ENCODE data around the gene SACM1L. TPM values are rescaled to one million over a fixed set of nuclear protein-coding genes. Genes with fewer than 3 reads are reported as not detected.

SACM1L gene
- total and polyA plus RNA-seq, 4 experiments from 2014 or later, result 27.6 to 104 (median 67.4) TPM

- no peaks in the 10 kb centered on the region for H3K27me3 ChIP-seq (ENCODE audit: insufficient read depth, low read length)
- no peaks in the 10 kb centered on the region for H3K36me3 Mint-ChIP-seq
- peak in 4 of 5 donors; percentile 30 to 43 (median 34) for DNase-seq
- no peaks in the 10 kb centered on the region for H3K9me3 ChIP-seq (ENCODE audit: control insufficient read depth in 1 of 2, low read length in 2 of 2)
- peak overlapping the region in 1 of 7 donors; percentile 8 for H3K27ac Mint-ChIP-seq
- no peak overlapping the region for H3K4me3 Mint-ChIP-seq
- peaks cover 0 to 4% of the 10 kb centered on the region in 2 donors for H3K27me3 Mint-ChIP-seq
- no peaks in the 10 kb centered on the region for H3K36me3 ChIP-seq (ENCODE audit: insufficient read depth, low read length)
- POLR2A ChIA-PET (ENCODE audit: partially characterized antibody), result no interaction called here
- peaks cover 0 to 4% (median 3%) of the 10 kb centered on the region in 4 donors for H3K4me1 Mint-ChIP-seq
- no peak overlapping the region for H3K4me3 ChIP-seq (ENCODE audit: low read length in 2 of 2)
- no peak overlapping the region for H3K27ac ChIP-seq (ENCODE audit: low read depth, low read length)
- H3K4me1 ChIP-seq (ENCODE audit: insufficient read depth, low read length), result no peaks in the 10 kb centered on the region
- CTCF ChIA-PET (ENCODE audit: partially characterized antibody), result interaction anchor here (0.8 to 6.4 kb wide), 12 partner anchors 10 to 318 kb away, joined by 3 to 65 read pairs (median 4); partner anchors contain the start of gene CXCR6
- intact Hi-C loops (cut with micrococcal nuclease), result loop anchor here (1.0 to 10.0 kb wide), 2 partner anchors 318 to 614 kb away; partner anchors contain the start of gene CCR5
- no peaks in the 10 kb centered on the region for H3K9me3 Mint-ChIP-seq
These were observed 71.9 kb downstream of the SACM1L start for GRCh38 chr3:45760878-45761711.

- no peak overlapping the region for H3K4me3 Mint-ChIP-seq
- ChIA-PET POLR2A (ENCODE audit: partially characterized antibody) (no interaction called here), CTCF (ENCODE audit: partially characterized antibody) (interaction anchor here (0.8 to 6.4 kb wide), 8 partner anchors 16 to 317 kb away, joined by 3 to 65 read pairs (median 4); partner anchors contain the start of gene CXCR6)
- no peaks in the 10 kb centered on the region for H3K4me1 ChIP-seq (ENCODE audit: insufficient read depth, low read length)
- H3K27ac Mint-ChIP-seq, result no peak overlapping the region
- H3K9me3 Mint-ChIP-seq, result no peaks in the 10 kb centered on the region
- H3K36me3 ChIP-seq (ENCODE audit: insufficient read depth, low read length), result no peaks in the 10 kb centered on the region
- H3K27me3 Mint-ChIP-seq, result peaks cover 0 to 4% of the 10 kb centered on the region in 2 donors
- no peak overlapping the region for H3K27ac ChIP-seq (ENCODE audit: low read depth, low read length)
- no peaks in the 10 kb centered on the region for H3K36me3 Mint-ChIP-seq
- H3K9me3 ChIP-seq (ENCODE audit: control insufficient read depth in 1 of 2, low read length in 2 of 2), result no peaks in the 10 kb centered on the region
- H3K27me3 ChIP-seq (ENCODE audit: insufficient read depth, low read length), result no peaks in the 10 kb centered on the region
- H3K4me1 Mint-ChIP-seq, result peaks cover 0 to 4% (median 3%) of the 10 kb centered on the region in 4 donors
- no peak overlapping the region for H3K4me3 ChIP-seq (ENCODE audit: low read length in 2 of 2)
- DNase-seq, result no peak
- intact Hi-C loops (cut with micrococcal nuclease), result loop anchor here (1.0 to 10.0 kb wide), 2 partner anchors 317 to 613 kb away; partner anchors contain the start of gene CCR5
These were observed 72.6 kb downstream of the SACM1L start for GRCh38 chr3:45761831-45762230.

GRCh38 chr3:45762647-45763302 is 73.6 kb downstream of the SACM1L start:
- peaks cover 0 to 6% (median 0%) of the 10 kb centered on the region in 8 donors for H3K9me3 Mint-ChIP-seq
- ChIA-PET POLR2A (ENCODE audit: partially characterized antibody) (interaction anchor here (1.1 kb wide), 2 partner anchors 11 to 155 kb away, joined by 3 read pairs; no protein-coding TSS in a partner anchor), CTCF (ENCODE audit: partially characterized antibody) (interaction anchor here (1.0 to 6.4 kb wide), 6 partner anchors 10 to 316 kb away, joined by 3 to 65 read pairs (median 4); no protein-coding TSS in a partner anchor)
- Histone ChIP-seq H3K4me1 (ENCODE audit: insufficient read depth, low read length) (no peaks in the 10 kb centered on the region), H3K27ac (ENCODE audit: low read depth, low read length) (no peak overlapping the region), H3K9me3 (ENCODE audit: control insufficient read depth in 1 of 2, low read length in 2 of 2) (no peaks in the 10 kb centered on the region), H3K36me3 (ENCODE audit: insufficient read depth, low read length) (no peaks in the 10 kb centered on the region), H3K27me3 (ENCODE audit: insufficient read depth, low read length) (no peaks in the 10 kb centered on the region), H3K4me3 (ENCODE audit: low read length in 2 of 2) (no peak overlapping the region)
- no peak overlapping the region for H3K27ac Mint-ChIP-seq
- no peak for DNase-seq
- no peak overlapping the region for H3K4me3 Mint-ChIP-seq
- peaks cover 0 to 4% (median 3%) of the 10 kb centered on the region in 4 donors for H3K4me1 Mint-ChIP-seq
- peaks cover 3 to 4% of the 10 kb centered on the region in 2 donors for H3K27me3 Mint-ChIP-seq
- intact Hi-C loops (cut with micrococcal nuclease), result loop anchor here (10.0 kb wide), 1 partner anchor 612 kb away; the partner anchor contains the start of gene CCR5
- peaks cover 0 to 4% of the 10 kb centered on the region in 2 donors for H3K36me3 Mint-ChIP-seq

GRCh38 chr3:45763303-45763675 is 74.1 kb downstream of the SACM1L start:
- Histone ChIP-seq H3K4me3 (ENCODE audit: low read length in 2 of 2) (no peak overlapping the region), H3K9me3 (ENCODE audit: control insufficient read depth in 1 of 2, low read length in 2 of 2) (no peaks in the 10 kb centered on the region), H3K27ac (ENCODE audit: low read depth, low read length) (no peak overlapping the region), H3K4me1 (ENCODE audit: insufficient read depth, low read length) (no peaks in the 10 kb centered on the region), H3K36me3 (ENCODE audit: insufficient read depth, low read length) (no peaks in the 10 kb centered on the region), H3K27me3 (ENCODE audit: insufficient read depth, low read length) (no peaks in the 10 kb centered on the region)
- intact Hi-C loops (cut with micrococcal nuclease), result loop anchor here (10.0 kb wide), 1 partner anchor 612 kb away; the partner anchor contains the start of gene CCR5
- Mint-ChIP-seq H3K27ac (no peak overlapping the region), H3K9me3 (peaks cover 0 to 6% (median 0%) of the 10 kb centered on the region in 8 donors), H3K4me1 (peaks cover 0 to 4% (median 3%) of the 10 kb centered on the region in 4 donors), H3K4me3 (no peak overlapping the region), H3K36me3 (peaks cover 0 to 4% of the 10 kb centered on the region in 2 donors), H3K27me3 (peaks cover 3 to 4% of the 10 kb centered on the region in 2 donors)
- CTCF ChIA-PET (ENCODE audit: partially characterized antibody), result interaction anchor here (1.0 to 6.4 kb wide), 7 partner anchors 9 to 316 kb away, joined by 3 to 65 read pairs (median 4); no protein-coding TSS in a partner anchor
- POLR2A ChIA-PET (ENCODE audit: partially characterized antibody), result interaction anchor here (1.1 kb wide), 2 partner anchors 10 to 154 kb away, joined by 3 read pairs; no protein-coding TSS in a partner anchor
- no peak for DNase-seq

- CTCF ChIA-PET (ENCODE audit: partially characterized antibody), result no interaction called here
- H3K27me3 Mint-ChIP-seq, result peaks cover 3 to 4% of the 10 kb centered on the region in 2 donors
- no peak for DNase-seq
- no peaks in the 10 kb centered on the region for H3K27me3 ChIP-seq (ENCODE audit: insufficient read depth, low read length)
- H3K36me3 Mint-ChIP-seq, result peaks cover 0 to 4% of the 10 kb centered on the region in 2 donors
- intact Hi-C loops (cut with micrococcal nuclease), result loop anchor here (10.0 kb wide), 1 partner anchor 609 kb away; the partner anchor contains the start of gene CCR5
- no peak overlapping the region for H3K27ac Mint-ChIP-seq
- H3K27ac ChIP-seq (ENCODE audit: low read depth, low read length), result no peak overlapping the region
- peaks cover 0 to 6% (median 0%) of the 10 kb centered on the region in 8 donors for H3K9me3 Mint-ChIP-seq
- H3K4me3 Mint-ChIP-seq, result no peak overlapping the region
- H3K4me1 ChIP-seq (ENCODE audit: insufficient read depth, low read length), result no peaks in the 10 kb centered on the region
- POLR2A ChIA-PET (ENCODE audit: partially characterized antibody), result no interaction called here
- peaks cover 0 to 4% (median 3%) of the 10 kb centered on the region in 4 donors for H3K4me1 Mint-ChIP-seq
- H3K9me3 ChIP-seq (ENCODE audit: control insufficient read depth in 1 of 2, low read length in 2 of 2), result no peaks in the 10 kb centered on the region
- H3K36me3 ChIP-seq (ENCODE audit: insufficient read depth, low read length), result no peaks in the 10 kb centered on the region
- H3K4me3 ChIP-seq (ENCODE audit: low read length in 2 of 2), result no peak overlapping the region
These were observed 76.2 kb downstream of the SACM1L start for GRCh38 chr3:45765266-45765851.

GRCh38 chr3:45765958-45766357 is 76.8 kb downstream of the SACM1L start:
- Histone ChIP-seq H3K27ac (ENCODE audit: low read depth, low read length) (no peak overlapping the region), H3K9me3 (ENCODE audit: control insufficient read depth in 1 of 2, low read length in 2 of 2) (no peaks in the 10 kb centered on the region), H3K4me1 (ENCODE audit: insufficient read depth, low read length) (no peaks in the 10 kb centered on the region), H3K4me3 (ENCODE audit: low read length in 2 of 2) (no peak overlapping the region), H3K36me3 (ENCODE audit: insufficient read depth, low read length) (no peaks in the 10 kb centered on the region), H3K27me3 (ENCODE audit: insufficient read depth, low read length) (no peaks in the 10 kb centered on the region)
- Mint-ChIP-seq H3K27me3 (peaks cover 3 to 4% of the 10 kb centered on the region in 2 donors), H3K4me1 (peaks cover 0 to 4% (median 3%) of the 10 kb centered on the region in 4 donors), H3K4me3 (no peak overlapping the region), H3K27ac (no peak overlapping the region), H3K9me3 (peaks cover 0 to 6% (median 0%) of the 10 kb centered on the region in 8 donors), H3K36me3 (peaks cover 0 to 4% of the 10 kb centered on the region in 2 donors)
- CTCF ChIA-PET (ENCODE audit: partially characterized antibody), result no interaction called here
- no peak for DNase-seq
- POLR2A ChIA-PET (ENCODE audit: partially characterized antibody), result no interaction called here
- intact Hi-C loops (cut with micrococcal nuclease), result loop anchor here (10.0 kb wide), 1 partner anchor 609 kb away; the partner anchor contains the start of gene CCR5
